Measurements from ENCODE around the gene TPSB2. TPM values are rescaled to one million over a fixed set of nuclear protein-coding genes. Genes with fewer than 3 reads are reported as not detected.
"Not testable (repeated sequence)": the region's sequence is repeated elsewhere in the genome, so short reads cannot be mapped to it uniquely, and the experiment has no call there.

The TPSB2 gene
- total RNA-seq, 4 donors from 2014 or later = 4.1 to 108 (median 29.0) TPM

- no peaks in the 10 kb centered on the region for H3K9me3 ChIP-seq
- intact Hi-C loops (cut with DNase I; ENCODE audit: low total_unique reads) = no loop called here
- TF ChIP-seq CTCF (IDR thresholded peaks at IDR 0.05) (peak; percentile 74 to 87 (median 86)), POLR2A (IDR thresholded peaks at IDR 0.05) (peak in 1 of 2 donors; percentile 14)
- no peak overlapping the region for H3K4me3 ChIP-seq
- no peaks in the 10 kb centered on the region for H3K27me3 ChIP-seq
- H3K36me3 ChIP-seq = no peaks in the 10 kb centered on the region
- H3K27ac ChIP-seq = peak overlapping the region in 1 of 2 donors; percentile 10
- no peak for DNase-seq
- no peaks in the 10 kb centered on the region for H3K4me1 ChIP-seq
Observed at GRCh38 chr16:1194665-1195392, 35.2 kb downstream of the TPSB2 start.

GRCh38 chr16:1193825-1194581 lies 36.0 kb downstream of the TPSB2 start:
- TF ChIP-seq POLR2A (IDR thresholded peaks at IDR 0.05) (no peak), CTCF (IDR thresholded peaks at IDR 0.05) (no peak)
- Histone ChIP-seq H3K27ac (peak overlapping the region in 1 of 2 donors; percentile 10), H3K27me3 (no peaks in the 10 kb centered on the region), H3K4me3 (no peak overlapping the region), H3K9me3 (no peaks in the 10 kb centered on the region), H3K36me3 (no peaks in the 10 kb centered on the region), H3K4me1 (no peaks in the 10 kb centered on the region)
- no peak for DNase-seq
- intact Hi-C loops (cut with DNase I; ENCODE audit: low total_unique reads) = no loop called here

- no peak overlapping the region for H3K27ac ChIP-seq
Observed at GRCh38 chr16:1193143-1193824, 36.7 kb downstream of the TPSB2 start.

GRCh38 chr16:1192384-1193073 lies 37.5 kb downstream of the TPSB2 start:
- no peaks in the 10 kb centered on the region for H3K27me3 ChIP-seq
- no peak for TF ChIP-seq CTCF (IDR thresholded peaks at IDR 0.05)
- no peak for TF ChIP-seq POLR2A (IDR thresholded peaks at IDR 0.05)
- H3K36me3 ChIP-seq = no peaks in the 10 kb centered on the region
- no peaks in the 10 kb centered on the region for H3K4me1 ChIP-seq
- H3K27ac ChIP-seq = no peak overlapping the region
- intact Hi-C loops (cut with DNase I; ENCODE audit: low total_unique reads) = no loop called here
- DNase-seq = no peak
- no peaks in the 10 kb centered on the region for H3K9me3 ChIP-seq
- no peak overlapping the region for H3K4me3 ChIP-seq

More at GRCh38 chr16:1193143-1193824, 36.7 kb downstream of the TPSB2 start:
- H3K27me3 ChIP-seq = no peaks in the 10 kb centered on the region
- H3K4me1 ChIP-seq = no peaks in the 10 kb centered on the region
- TF ChIP-seq CTCF (IDR thresholded peaks at IDR 0.05) = no peak
- no peak for TF ChIP-seq POLR2A (IDR thresholded peaks at IDR 0.05)
- no peaks in the 10 kb centered on the region for H3K36me3 ChIP-seq
- no peaks in the 10 kb centered on the region for H3K9me3 ChIP-seq
- intact Hi-C loops (cut with DNase I; ENCODE audit: low total_unique reads) = no loop called here
- H3K4me3 ChIP-seq = no peak overlapping the region
- no peak for DNase-seq

GRCh38 chr16:1190789-1191188 lies 39.2 kb downstream of the TPSB2 start:
- H3K4me1 ChIP-seq; H3K36me3 ChIP-seq; intact Hi-C loops (cut with DNase I; ENCODE audit: low total_unique reads); H3K27ac ChIP-seq; H3K9me3 ChIP-seq; DNase-seq; H3K27me3 ChIP-seq; H3K4me3 ChIP-seq: not testable (repeated sequence)
